Measurements from ENCODE around the gene NEGR1.

GRCh38 chr1:72288886-72289285 lies 6.5 kb upstream of the NEGR1 start:
- TF ChIP-seq CTCF (IDR thresholded peaks at IDR 0.05), result no peak
- no peak for TF ChIP-seq POLR2A (IDR thresholded peaks at IDR 0.05)
